ENCODE measurements around the gene FASTKD2.

DNA sequence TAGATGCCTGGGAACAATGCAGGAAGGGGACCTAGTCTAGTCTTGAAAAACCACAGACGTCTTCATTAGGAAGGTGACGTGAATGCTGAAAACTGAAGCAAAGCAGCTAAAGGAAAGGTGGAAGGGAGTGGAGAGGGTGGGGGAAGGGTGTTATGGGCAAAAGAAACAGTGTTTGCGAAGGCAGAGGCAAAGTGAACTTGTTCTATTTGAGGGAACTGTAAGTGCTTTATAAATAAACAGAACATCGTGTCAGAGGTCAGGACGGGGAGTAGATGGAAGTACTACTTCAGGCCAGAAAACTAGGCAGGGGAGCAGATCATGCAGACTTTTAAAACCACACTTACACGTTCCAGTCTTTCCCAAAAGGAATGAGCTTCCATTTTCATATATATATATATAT is 57.8 kb downstream of the FASTKD2 start:
- TF ChIP-seq CTCF (IDR thresholded peaks at IDR 0.05) (no peak), POLR2A (IDR thresholded peaks at IDR 0.05) (no peak)

Measured in heart left ventricle (tissue), 13 donors.